ENCODE results near the gene CCND2. TPM values are rescaled to one million over a fixed set of nuclear protein-coding genes. Genes with fewer than 3 reads are reported as not detected.
A peak's percentile ranks its signal among the peaks of the same experiment; 100 is the strongest.

CCND2 gene
- total RNA-seq, 1 experiment from 2014 or later = 1.4 TPM

GRCh38 chr12:4296751-4297150, 23.2 kb downstream of the CCND2 start:
- Histone ChIP-seq H3K79me2 (ENCODE audit: low read length) (no peaks in the 10 kb centered on the region), H3K4me3 (ENCODE audit: low read length) (no peak overlapping the region), H3K36me3 (ENCODE audit: insufficient read depth, low read length) (no peaks in the 10 kb centered on the region), H3K27ac (ENCODE audit: low read length) (no peak overlapping the region), H3K9ac (ENCODE audit: low read length) (no peak overlapping the region), H4K20me1 (ENCODE audit: insufficient read depth, low read depth, low read length) (no peaks in the 10 kb centered on the region), H3K4me2 (ENCODE audit: low read depth, low read length, poor library complexity, severe bottlenecking) (no peak overlapping the region), H3K4me1 (ENCODE audit: low read length) (no peaks in the 10 kb centered on the region), H3K27me3 (ENCODE audit: low read length) (no peaks in the 10 kb centered on the region), H2AFZ (ENCODE audit: low read length) (no peak overlapping the region), H3K9me2 (replicated peaks; ENCODE audit: insufficient read depth, low read length) (no peaks in the 10 kb centered on the region), H3K9me3 (ENCODE audit: low read length) (no peaks in the 10 kb centered on the region)
- no peak for DNase-seq

- no peaks in the 10 kb centered on the region for H3K9me3 ChIP-seq (ENCODE audit: low read length)
- no peak overlapping the region for H2AFZ ChIP-seq (ENCODE audit: low read length)
Measured at GRCh38 chr12:4297617-4298016, 24.1 kb downstream of the CCND2 start.

GRCh38 chr12:4300883-4301282, 27.3 kb downstream of the CCND2 start:
- H3K27me3 ChIP-seq (ENCODE audit: low read length) = no peaks in the 10 kb centered on the region
- DNase-seq = no peak
- no peaks in the 10 kb centered on the region for H3K36me3 ChIP-seq (ENCODE audit: insufficient read depth, low read length)
- no peak overlapping the region for H3K4me3 ChIP-seq (ENCODE audit: low read length)
- no peaks in the 10 kb centered on the region for H3K79me2 ChIP-seq (ENCODE audit: low read length)
- H2AFZ ChIP-seq (ENCODE audit: low read length) = no peak overlapping the region
- H4K20me1 ChIP-seq (ENCODE audit: insufficient read depth, low read depth, low read length) = no peaks in the 10 kb centered on the region
- H3K9ac ChIP-seq (ENCODE audit: low read length) = no peak overlapping the region
- no peak overlapping the region for H3K4me2 ChIP-seq (ENCODE audit: low read depth, low read length, poor library complexity, severe bottlenecking)
- H3K9me2 ChIP-seq (replicated peaks; ENCODE audit: insufficient read depth, low read length) = no peaks in the 10 kb centered on the region
- H3K4me1 ChIP-seq (ENCODE audit: low read length) = no peaks in the 10 kb centered on the region
- H3K9me3 ChIP-seq (ENCODE audit: low read length) = no peaks in the 10 kb centered on the region
- H3K27ac ChIP-seq (ENCODE audit: low read length) = no peak overlapping the region

More at GRCh38 chr12:4297617-4298016, 24.1 kb downstream of the CCND2 start:
- Histone ChIP-seq H3K36me3 (ENCODE audit: insufficient read depth, low read length) (no peaks in the 10 kb centered on the region), H3K27ac (ENCODE audit: low read length) (no peak overlapping the region), H3K27me3 (ENCODE audit: low read length) (no peaks in the 10 kb centered on the region), H3K79me2 (ENCODE audit: low read length) (no peaks in the 10 kb centered on the region), H4K20me1 (ENCODE audit: insufficient read depth, low read depth, low read length) (no peaks in the 10 kb centered on the region), H3K4me3 (ENCODE audit: low read length) (no peak overlapping the region), H3K4me2 (ENCODE audit: low read depth, low read length, poor library complexity, severe bottlenecking) (no peak overlapping the region), H3K4me1 (ENCODE audit: low read length) (no peaks in the 10 kb centered on the region), H3K9me2 (replicated peaks; ENCODE audit: insufficient read depth, low read length) (no peaks in the 10 kb centered on the region), H3K9ac (ENCODE audit: low read length) (no peak overlapping the region)
- no peak for DNase-seq

GRCh38 chr12:4301932-4302501, 28.5 kb downstream of the CCND2 start:
- no peak for DNase-seq
- no peaks in the 10 kb centered on the region for H3K4me1 ChIP-seq (ENCODE audit: low read length)
- H3K79me2 ChIP-seq (ENCODE audit: low read length) = no peaks in the 10 kb centered on the region
- no peaks in the 10 kb centered on the region for H3K9me2 ChIP-seq (replicated peaks; ENCODE audit: insufficient read depth, low read length)
- H3K27ac ChIP-seq (ENCODE audit: low read length) = no peak overlapping the region
- H3K4me3 ChIP-seq (ENCODE audit: low read length) = no peak overlapping the region
- no peaks in the 10 kb centered on the region for H4K20me1 ChIP-seq (ENCODE audit: insufficient read depth, low read depth, low read length)
- no peak overlapping the region for H3K9ac ChIP-seq (ENCODE audit: low read length)
- H3K9me3 ChIP-seq (ENCODE audit: low read length) = no peaks in the 10 kb centered on the region
- no peaks in the 10 kb centered on the region for H3K27me3 ChIP-seq (ENCODE audit: low read length)
- H3K36me3 ChIP-seq (ENCODE audit: insufficient read depth, low read length) = no peaks in the 10 kb centered on the region
- no peak overlapping the region for H2AFZ ChIP-seq (ENCODE audit: low read length)
- no peak overlapping the region for H3K4me2 ChIP-seq (ENCODE audit: low read depth, low read length, poor library complexity, severe bottlenecking)

GRCh38 chr12:4302881-4303280, 29.3 kb downstream of the CCND2 start:
- no peak overlapping the region for H2AFZ ChIP-seq (ENCODE audit: low read length)
- H3K9ac ChIP-seq (ENCODE audit: low read length) = no peak overlapping the region
- H3K4me1 ChIP-seq (ENCODE audit: low read length) = no peaks in the 10 kb centered on the region
- no peak for DNase-seq
- no peaks in the 10 kb centered on the region for H3K36me3 ChIP-seq (ENCODE audit: insufficient read depth, low read length)
- H3K4me3 ChIP-seq (ENCODE audit: low read length) = no peak overlapping the region
- no peaks in the 10 kb centered on the region for H3K79me2 ChIP-seq (ENCODE audit: low read length)
- H3K4me2 ChIP-seq (ENCODE audit: low read depth, low read length, poor library complexity, severe bottlenecking) = no peak overlapping the region
- no peaks in the 10 kb centered on the region for H3K27me3 ChIP-seq (ENCODE audit: low read length)
- H3K27ac ChIP-seq (ENCODE audit: low read length) = no peak overlapping the region
- H3K9me2 ChIP-seq (replicated peaks; ENCODE audit: insufficient read depth, low read length) = no peaks in the 10 kb centered on the region
- no peaks in the 10 kb centered on the region for H4K20me1 ChIP-seq (ENCODE audit: insufficient read depth, low read depth, low read length)
- no peaks in the 10 kb centered on the region for H3K9me3 ChIP-seq (ENCODE audit: low read length)

- no peaks in the 10 kb centered on the region for H3K36me3 ChIP-seq (ENCODE audit: insufficient read depth, low read length)
- DNase-seq = no peak
- H3K4me2 ChIP-seq (ENCODE audit: low read depth, low read length, poor library complexity, severe bottlenecking) = no peak overlapping the region
- no peak overlapping the region for H2AFZ ChIP-seq (ENCODE audit: low read length)
- H3K4me1 ChIP-seq (ENCODE audit: low read length) = no peaks in the 10 kb centered on the region
- H3K9me3 ChIP-seq (ENCODE audit: low read length) = no peaks in the 10 kb centered on the region
- no peak overlapping the region for H3K9ac ChIP-seq (ENCODE audit: low read length)
- H3K79me2 ChIP-seq (ENCODE audit: low read length) = no peaks in the 10 kb centered on the region
- H3K4me3 ChIP-seq (ENCODE audit: low read length) = no peak overlapping the region
- H3K9me2 ChIP-seq (replicated peaks; ENCODE audit: insufficient read depth, low read length) = no peaks in the 10 kb centered on the region
- H3K27me3 ChIP-seq (ENCODE audit: low read length) = no peaks in the 10 kb centered on the region
- H3K27ac ChIP-seq (ENCODE audit: low read length) = no peak overlapping the region
- H4K20me1 ChIP-seq (ENCODE audit: insufficient read depth, low read depth, low read length) = no peaks in the 10 kb centered on the region
Measured at GRCh38 chr12:4303750-4304149, 30.2 kb downstream of the CCND2 start.

- Histone ChIP-seq H3K9me2 (replicated peaks; ENCODE audit: insufficient read depth, low read length) (no peaks in the 10 kb centered on the region), H3K9ac (ENCODE audit: low read length) (no peak overlapping the region), H3K4me2 (ENCODE audit: low read depth, low read length, poor library complexity, severe bottlenecking) (no peak overlapping the region), H3K9me3 (ENCODE audit: low read length) (no peaks in the 10 kb centered on the region), H3K36me3 (ENCODE audit: insufficient read depth, low read length) (no peaks in the 10 kb centered on the region), H3K27ac (ENCODE audit: low read length) (no peak overlapping the region), H2AFZ (ENCODE audit: low read length) (no peak overlapping the region), H4K20me1 (ENCODE audit: insufficient read depth, low read depth, low read length) (no peaks in the 10 kb centered on the region), H3K4me3 (ENCODE audit: low read length) (no peak overlapping the region), H3K79me2 (ENCODE audit: low read length) (no peaks in the 10 kb centered on the region), H3K27me3 (ENCODE audit: low read length) (no peaks in the 10 kb centered on the region), H3K4me1 (ENCODE audit: low read length) (peaks cover 2% of the 10 kb centered on the region; the same call in 1 of the 2 replicates)
- peak; percentile 59 for DNase-seq
Measured at GRCh38 chr12:4307593-4308333, 34.2 kb downstream of the CCND2 start.

- Histone ChIP-seq H3K4me2 (ENCODE audit: low read depth, low read length, poor library complexity, severe bottlenecking) (no peak overlapping the region), H3K4me3 (ENCODE audit: low read length) (no peak overlapping the region), H3K36me3 (ENCODE audit: insufficient read depth, low read length) (no peaks in the 10 kb centered on the region), H3K4me1 (ENCODE audit: low read length) (peaks cover 2% of the 10 kb centered on the region; the same call in 1 of the 2 replicates), H3K9ac (ENCODE audit: low read length) (no peak overlapping the region), H3K79me2 (ENCODE audit: low read length) (no peaks in the 10 kb centered on the region), H3K9me2 (replicated peaks; ENCODE audit: insufficient read depth, low read length) (no peaks in the 10 kb centered on the region), H2AFZ (ENCODE audit: low read length) (no peak overlapping the region), H3K27me3 (ENCODE audit: low read length) (no peaks in the 10 kb centered on the region), H3K9me3 (ENCODE audit: low read length) (no peaks in the 10 kb centered on the region), H3K27ac (ENCODE audit: low read length) (no peak overlapping the region), H4K20me1 (ENCODE audit: insufficient read depth, low read depth, low read length) (no peaks in the 10 kb centered on the region)
- DNase-seq = no peak
Measured at GRCh38 chr12:4308334-4308950, 34.9 kb downstream of the CCND2 start.
